Natural killer cell (primary cell): ENCODE results near the gene EYS. TPM values are rescaled to one million over a fixed set of nuclear protein-coding genes. Genes with fewer than 3 reads are reported as not detected.

Experiments used
- ATAC-seq, 3 donors: fragments of 150-1000 bp in 2 of 3; fragments of 200-7000 bp in 1 of 3; cut with Tn5 transposase; 1 replicate in 1 of 3; 2 replicates in 2 of 3; pipeline ENCODE4 v1.10.0; 2021; ENCODE audit warnings: mild to moderate bottlenecking in 2 of 3, moderate library complexity in 2 of 3
- DNase-seq, 2 donors: peaks; one replicate each; pipeline versions ENCODE4 v3.0.0 to v3.0.0-alpha.2; 2013 to 2021; ENCODE audit warnings: mixed read lengths in 1 of 2
- H3K27ac ChIP-seq: one replicate; pipeline ENCODE4 v1.5.1; 2013; ENCODE audit warnings: mild to moderate bottlenecking, low read length
- H3K27me3 ChIP-seq: one replicate; pipeline ENCODE4 v1.6.1; 2013; ENCODE audit warnings: low read length; ENCODE audit not compliant: control insufficient read depth, insufficient read depth
- H3K36me3 ChIP-seq: one replicate; pipeline ENCODE4 v1.6.1; 2013; ENCODE audit warnings: low read length; ENCODE audit not compliant: control insufficient read depth, insufficient read depth
- H3K4me1 ChIP-seq: one replicate; pipeline ENCODE4 v1.6.1; 2013; ENCODE audit warnings: low read length; ENCODE audit not compliant: control insufficient read depth, insufficient read depth
- H3K4me3 ChIP-seq: one replicate; pipeline ENCODE4 v1.5.1; 2013; ENCODE audit warnings: low read length
- H3K9me3 ChIP-seq: one replicate; pipeline ENCODE4 v1.6.1; 2013; ENCODE audit warnings: low read length; ENCODE audit not compliant: control insufficient read depth, insufficient read depth
- H3K27ac Mint-ChIP-seq, 2 donors: one replicate each; pipeline ENCODE4 v1.8.0; 2022; ENCODE audit warnings: mild to moderate bottlenecking in 2 of 2, mixed read lengths in 2 of 2, moderate library complexity in 1 of 2
- H3K27me3 Mint-ChIP-seq, 2 donors: one replicate each; pipeline ENCODE4 v1.8.0; 2022; ENCODE audit warnings: low read depth in 2 of 2, mixed read lengths in 2 of 2
- H3K36me3 Mint-ChIP-seq: one replicate; pipeline ENCODE4 v1.8.0; 2022; ENCODE audit warnings: mixed read lengths
- H3K4me1 Mint-ChIP-seq, 2 donors: one replicate each; pipeline ENCODE4 v1.8.0; 2022; ENCODE audit warnings: mixed read lengths in 2 of 2
- H3K4me3 Mint-ChIP-seq: one replicate; pipeline ENCODE4 v1.8.0; 2022; ENCODE audit warnings: mild to moderate bottlenecking, moderate library complexity, mixed read lengths
- H3K9me3 Mint-ChIP-seq, 2 donors: one replicate each; pipeline ENCODE4 v1.8.0; 2022; ENCODE audit warnings: mixed read lengths in 2 of 2
- CTCF ChIP-seq: fragments of 200-600 bp; IDR thresholded peaks from one replicate; pipeline ENCODE4 v1.8.0; 2022; ENCODE audit warnings: antibody characterized with exemption
- WGBS: methylation state at CpG from one replicate; pipeline ENCODE4 v1.1.7; 2013; ENCODE audit warnings: missing lambda C conversion rate; ENCODE audit not compliant: insufficient coverage; 5-methylcytosine and 5-hydroxymethylcytosine counted together
- intact Hi-C: fragments of 100-400 bp; cut with micrococcal nuclease; formaldehyde crosslinking; loops from one replicate; pipeline ENCODE4 v1.14.2; 2022
- total RNA-seq, 4 donors: library from RNA; stranded (reverse); fragments of 120-200 nt in 1 of 4; gene quantifications; one replicate each; pipeline versions ENCODE4 v1.2.3 to v1.2.4, GENCODE V29; 2013 to 2022

The EYS gene
- total RNA-seq, 3 donors from 2014 or later (not counting 1 experiment from before 2014, with no cell fraction given) = 0.55 TPM; not detected in 2

GRCh38 chr6:65700561-65700960, 6.5 kb downstream of the EYS start:
- WGBS = 7% methylated on average over 1 of the region's 4 CpGs
- Mint-ChIP-seq H3K27ac (no peak overlapping the region), H3K4me3 (no peak overlapping the region), H3K36me3 (no peaks in the 10 kb centered on the region), H3K9me3 (peaks cover 8 to 9% of the 10 kb centered on the region in 2 donors), H3K27me3 (no peaks in the 10 kb centered on the region), H3K4me1 (no peaks in the 10 kb centered on the region)
- ATAC-seq = no peak
- intact Hi-C loops = no loop called here
- Histone ChIP-seq H3K9me3 (no peaks in the 10 kb centered on the region), H3K4me3 (no peak overlapping the region), H3K27ac (no peak overlapping the region), H3K36me3 (no peaks in the 10 kb centered on the region), H3K4me1 (no peaks in the 10 kb centered on the region), H3K27me3 (no peaks in the 10 kb centered on the region)
- TF ChIP-seq CTCF = no peak
- DNase-seq = no peak

- intact Hi-C loops = no loop called here
- Mint-ChIP-seq H3K27me3 (no peaks in the 10 kb centered on the region), H3K27ac (no peak overlapping the region), H3K36me3 (peaks cover 8% of the 10 kb centered on the region), H3K4me3 (no peak overlapping the region), H3K4me1 (no peaks in the 10 kb centered on the region), H3K9me3 (peaks cover 10 to 13% of the 10 kb centered on the region in 2 donors)
- TF ChIP-seq CTCF = no peak
- Histone ChIP-seq H3K4me3 (no peak overlapping the region), H3K27ac (no peak overlapping the region), H3K36me3 (no peaks in the 10 kb centered on the region), H3K4me1 (no peaks in the 10 kb centered on the region), H3K9me3 (no peaks in the 10 kb centered on the region), H3K27me3 (no peaks in the 10 kb centered on the region)
- DNase-seq (no peak), ATAC-seq (no peak)
- 69% methylated on average over 2 of the region's 3 CpGs for WGBS
These were observed 14.9 kb downstream of the EYS start for GRCh38 chr6:65692109-65692508.

DNA sequence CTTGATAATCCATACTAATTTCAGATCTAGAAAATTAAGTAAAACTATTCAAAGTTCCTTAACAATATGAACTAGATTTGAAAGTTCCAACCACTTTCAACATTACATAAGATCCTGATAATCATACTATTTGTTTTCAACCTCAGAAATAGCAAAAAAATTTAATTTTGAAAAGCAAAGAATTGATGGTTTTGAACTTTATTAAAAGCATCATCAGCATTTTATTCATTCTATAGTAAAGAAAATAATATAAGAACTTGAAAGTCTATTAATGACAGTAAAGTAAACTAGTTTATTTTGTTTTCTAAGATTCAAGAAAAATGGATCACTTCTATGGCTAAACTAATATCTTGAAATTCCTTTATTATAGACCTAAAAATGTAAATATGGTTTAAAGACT, 26.8 kb downstream of the EYS start:
- Mint-ChIP-seq H3K27ac (no peak overlapping the region), H3K4me3 (no peak overlapping the region), H3K9me3 (peaks cover 14 to 26% of the 10 kb centered on the region in 2 donors), H3K27me3 (no peaks in the 10 kb centered on the region), H3K4me1 (no peaks in the 10 kb centered on the region), H3K36me3 (peaks cover 8% of the 10 kb centered on the region)
- no peaks in the 10 kb centered on the region for H3K9me3 ChIP-seq
- no peak for TF ChIP-seq CTCF
- no peak for DNase-seq
- H3K36me3 ChIP-seq = no peaks in the 10 kb centered on the region
- no peak for ATAC-seq
- intact Hi-C loops = no loop called here
- no peak overlapping the region for H3K4me3 ChIP-seq
- no peaks in the 10 kb centered on the region for H3K27me3 ChIP-seq
- H3K4me1 ChIP-seq = no peaks in the 10 kb centered on the region
- H3K27ac ChIP-seq = no peak overlapping the region

DNA sequence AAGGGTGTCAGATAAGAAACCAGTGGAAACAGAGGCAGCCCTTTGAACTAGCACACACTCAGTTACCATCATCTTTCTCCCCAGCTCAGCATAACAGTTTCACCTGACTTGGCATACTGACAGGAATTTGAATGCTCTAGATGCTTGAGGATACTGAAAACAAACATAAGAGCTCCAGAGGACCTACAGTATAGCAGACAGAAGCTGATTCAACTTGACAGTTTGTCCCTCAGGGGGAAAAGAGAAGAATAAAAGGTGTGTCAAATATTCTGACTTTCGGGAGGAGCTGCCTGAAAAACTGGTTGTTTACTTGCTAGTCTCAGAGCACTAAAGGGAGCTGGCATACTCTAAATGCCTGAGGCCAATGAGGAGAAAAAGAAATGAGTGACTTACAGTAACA, 35.1 kb downstream of the EYS start:
- no peak overlapping the region for H3K27ac Mint-ChIP-seq
- no peaks in the 10 kb centered on the region for H3K4me1 ChIP-seq
- H3K9me3 ChIP-seq = peaks cover 4% of the 10 kb centered on the region
- H3K36me3 ChIP-seq = no peaks in the 10 kb centered on the region
- no peak for TF ChIP-seq CTCF
- H3K4me3 ChIP-seq = no peak overlapping the region
- H3K4me1 Mint-ChIP-seq = no peaks in the 10 kb centered on the region
- ATAC-seq (no peak), DNase-seq (no peak)
- H3K36me3 Mint-ChIP-seq = peaks cover 32% of the 10 kb centered on the region
- H3K4me3 Mint-ChIP-seq = no peak overlapping the region
- no peaks in the 10 kb centered on the region for H3K27me3 Mint-ChIP-seq
- H3K9me3 Mint-ChIP-seq = peaks cover 27 to 34% of the 10 kb centered on the region in 2 donors
- no peaks in the 10 kb centered on the region for H3K27me3 ChIP-seq
- no peak overlapping the region for H3K27ac ChIP-seq
- 74% methylated on average over 1 of the region's 1 CpG for WGBS
- intact Hi-C loops = no loop called here
